Cardiac muscle cell (in vitro differentiated cells and primary cell): ENCODE data around the gene MBNL1. TPM values are rescaled to one million over a fixed set of nuclear protein-coding genes. Genes with fewer than 3 reads are reported as not detected.

Experiments used
- DNase-seq, 2 donors: peaks; one replicate each; pipeline versions ENCODE4 v3.0.0 to v3.0.0-alpha.2; 2010 to 2017; ENCODE audit warnings: low read depth in 1 of 2, low spot score in 1 of 2
- H3K27ac ChIP-seq: fragments of 200-600 bp; sonication (generic); 2 replicates; pipeline ENCODE4 v1.5.1; 2016
- H3K27me3 ChIP-seq: fragments of 200-600 bp; sonication (generic); 2 replicates; pipeline ENCODE4 v1.6.0; 2016; ENCODE audit warnings: control low read depth
- H3K36me3 ChIP-seq: fragments of 200-600 bp; sonication (generic); 2 replicates; pipeline ENCODE4 v1.5.1; 2016; ENCODE audit warnings: control low read depth
- H3K4me1 ChIP-seq: fragments of 200-600 bp; sonication (generic); 2 replicates; pipeline ENCODE4 v1.8.1; 2017; ENCODE audit warnings: low read depth, mild to moderate bottlenecking, mixed run types
- H3K4me3 ChIP-seq: fragments of 200-600 bp; sonication (generic); 2 replicates; pipeline ENCODE4 v1.5.1; 2016; ENCODE audit warnings: mild to moderate bottlenecking
- H3K9me3 ChIP-seq: fragments of 200-600 bp; sonication (generic); 2 replicates; pipeline ENCODE4 v1.5.1; 2017; ENCODE audit warnings: low read depth, mild to moderate bottlenecking, control low read depth
- polyA plus RNA-seq: library from polyadenylated mRNA; unstranded; fragments of >200 nt; fragmentation: Nextera tagmentation; extraction: Ambion mirVana; gene quantifications from 2 replicates; pipeline ENCODE4 v1.2.1, GENCODE V29; 2016
- total RNA-seq: library from RNA; depleted of rRNA; stranded (reverse); fragments of >200 nt; gene quantifications from 2 replicates; pipeline ENCODE4 v1.2.3, GENCODE V29; 2016
- TF ChIP-seq, protein P1 (sequence below): IDR thresholded peaks from 2 replicates; pipeline ENCODE4 v1.5.1; 2012; ENCODE audit warnings: low read depth, mild to moderate bottlenecking, low read length

The MBNL1 gene
- total and polyA plus RNA-seq, 2 experiments from 2014 or later, result 18.1 to 75.1 TPM

DNA sequence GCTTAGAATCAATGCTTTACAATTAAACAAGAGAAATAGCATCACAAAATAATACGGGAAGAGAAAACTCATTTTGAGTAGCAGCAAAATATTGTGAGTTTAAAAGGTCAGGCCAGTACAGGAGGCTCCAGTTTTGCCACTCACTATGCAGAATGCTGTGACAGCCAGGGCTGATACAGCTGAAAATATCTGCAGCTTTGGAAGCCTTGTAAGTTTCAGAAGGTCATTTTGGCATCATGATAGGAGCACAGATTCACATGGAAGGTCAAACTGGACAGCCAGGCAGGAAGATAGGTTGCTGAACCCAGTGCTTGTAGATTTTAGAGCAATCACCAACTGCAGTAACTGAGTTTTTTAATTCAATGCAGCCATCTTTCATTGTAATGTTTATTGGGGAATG lies 14.1 kb downstream of the MBNL1 start:
- DNase-seq, result peak in 1 of 2 donors; percentile 55
- H3K4me1 ChIP-seq, result peaks cover 62% of the 10 kb centered on the region
- no peaks in the 10 kb centered on the region for H3K9me3 ChIP-seq
- H3K27ac ChIP-seq, result peak overlapping the region; percentile 58
- no peak overlapping the region for H3K4me3 ChIP-seq
- TF ChIP-seq, protein P1, sequence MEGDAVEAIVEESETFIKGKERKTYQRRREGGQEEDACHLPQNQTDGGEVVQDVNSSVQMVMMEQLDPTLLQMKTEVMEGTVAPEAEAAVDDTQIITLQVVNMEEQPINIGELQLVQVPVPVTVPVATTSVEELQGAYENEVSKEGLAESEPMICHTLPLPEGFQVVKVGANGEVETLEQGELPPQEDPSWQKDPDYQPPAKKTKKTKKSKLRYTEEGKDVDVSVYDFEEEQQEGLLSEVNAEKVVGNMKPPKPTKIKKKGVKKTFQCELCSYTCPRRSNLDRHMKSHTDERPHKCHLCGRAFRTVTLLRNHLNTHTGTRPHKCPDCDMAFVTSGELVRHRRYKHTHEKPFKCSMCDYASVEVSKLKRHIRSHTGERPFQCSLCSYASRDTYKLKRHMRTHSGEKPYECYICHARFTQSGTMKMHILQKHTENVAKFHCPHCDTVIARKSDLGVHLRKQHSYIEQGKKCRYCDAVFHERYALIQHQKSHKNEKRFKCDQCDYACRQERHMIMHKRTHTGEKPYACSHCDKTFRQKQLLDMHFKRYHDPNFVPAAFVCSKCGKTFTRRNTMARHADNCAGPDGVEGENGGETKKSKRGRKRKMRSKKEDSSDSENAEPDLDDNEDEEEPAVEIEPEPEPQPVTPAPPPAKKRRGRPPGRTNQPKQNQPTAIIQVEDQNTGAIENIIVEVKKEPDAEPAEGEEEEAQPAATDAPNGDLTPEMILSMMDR, result no peak
- H3K36me3 ChIP-seq, result no peaks in the 10 kb centered on the region
- no peaks in the 10 kb centered on the region for H3K27me3 ChIP-seq

DNA sequence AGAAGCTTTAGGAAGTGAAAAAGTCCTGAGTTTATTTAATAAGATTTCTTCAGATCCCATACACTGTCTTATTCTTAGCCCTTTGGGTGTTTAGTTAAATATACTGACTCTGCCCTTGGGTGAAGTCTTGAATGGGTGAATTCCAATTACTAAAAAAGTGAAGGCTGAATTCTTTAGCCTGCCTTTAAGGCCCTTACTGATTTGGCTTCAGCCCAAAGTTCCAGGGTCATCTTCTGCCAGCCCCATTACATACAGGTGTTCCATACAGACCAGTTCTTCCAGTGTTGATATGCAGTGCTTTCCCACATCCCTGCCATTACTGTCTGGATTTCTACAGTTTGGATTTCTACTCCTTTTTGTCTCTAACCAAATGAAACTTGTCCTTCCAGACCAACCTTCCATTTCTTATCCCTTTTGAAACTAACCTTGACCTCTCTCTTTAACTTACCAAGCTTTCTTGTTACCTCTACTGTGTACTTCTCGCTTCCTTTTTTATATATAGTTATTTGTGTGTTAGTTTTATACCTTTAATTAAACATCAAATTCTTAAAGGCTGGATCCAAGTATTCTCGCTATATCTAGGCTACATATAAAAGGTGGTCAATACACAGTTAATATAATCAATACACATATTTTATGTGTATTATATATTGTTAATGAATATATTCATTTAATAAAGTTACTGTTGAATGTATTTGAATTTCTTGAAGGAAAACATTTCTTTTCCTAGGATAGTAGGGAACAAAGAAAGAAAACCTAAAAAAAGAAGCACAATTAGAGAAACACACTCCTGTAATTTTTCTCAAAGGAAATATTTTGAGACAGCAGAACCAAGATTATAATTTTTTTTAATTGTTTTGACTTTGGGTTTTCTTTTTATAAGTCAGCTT lies 15.0 kb downstream of the MBNL1 start:
- peaks cover 55% of the 10 kb centered on the region for H3K4me1 ChIP-seq
- H3K36me3 ChIP-seq, result no peaks in the 10 kb centered on the region
- TF ChIP-seq, protein P1, result no peak
- DNase-seq, result no peak
- no peaks in the 10 kb centered on the region for H3K27me3 ChIP-seq
- no peak overlapping the region for H3K4me3 ChIP-seq
- no peaks in the 10 kb centered on the region for H3K9me3 ChIP-seq
- H3K27ac ChIP-seq, result peak overlapping the region; percentile 58

DNA sequence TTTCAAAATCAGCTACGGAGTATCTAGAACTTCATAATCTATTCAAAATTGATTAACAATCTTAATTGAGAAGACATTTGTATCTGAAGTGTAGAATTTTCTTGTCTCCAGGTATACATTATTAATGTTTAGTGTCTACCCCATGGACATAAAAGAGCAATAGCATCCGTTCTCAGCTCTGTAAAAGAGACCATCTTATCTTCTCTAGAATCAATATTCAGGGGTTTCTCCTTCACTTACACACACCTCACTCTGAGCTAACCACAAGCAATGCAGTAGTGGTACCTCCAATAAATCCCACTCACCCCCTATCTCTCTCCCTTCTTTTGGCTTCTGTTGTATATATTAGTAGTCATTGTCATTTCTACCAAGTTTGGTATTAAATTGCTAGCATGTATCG lies 16.2 kb downstream of the MBNL1 start:
- Histone ChIP-seq H3K4me3 (no peak overlapping the region), H3K27me3 (no peaks in the 10 kb centered on the region)
- TF ChIP-seq, protein P1, result no peak

DNA sequence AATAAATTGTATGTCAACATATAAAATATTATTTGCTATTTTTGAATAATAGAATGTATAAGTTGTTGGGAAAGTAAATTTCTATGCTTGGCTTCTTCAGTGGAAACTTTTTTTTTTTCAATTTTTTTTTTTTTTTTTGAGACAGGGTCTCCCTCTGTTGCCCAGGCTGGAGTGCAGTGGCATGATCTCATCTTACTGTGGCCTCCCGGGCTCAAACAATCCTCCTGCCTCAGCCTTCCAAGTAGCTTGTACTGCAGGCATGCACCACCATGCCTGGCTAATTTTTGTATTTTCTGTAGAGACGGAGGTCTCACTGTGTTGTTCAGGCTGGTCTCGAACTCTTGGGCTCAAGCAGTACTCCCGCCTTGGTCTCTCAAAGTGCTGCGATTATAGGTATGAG lies 16.8 kb downstream of the MBNL1 start:
- no peaks in the 10 kb centered on the region for H3K27me3 ChIP-seq

More for the DNA sequence above, 16.2 kb downstream of the MBNL1 start:
- peaks cover 49% of the 10 kb centered on the region for H3K4me1 ChIP-seq
- no peaks in the 10 kb centered on the region for H3K36me3 ChIP-seq
- no peak overlapping the region for H3K27ac ChIP-seq
- DNase-seq, result no peak
- H3K9me3 ChIP-seq, result no peaks in the 10 kb centered on the region

DNA sequence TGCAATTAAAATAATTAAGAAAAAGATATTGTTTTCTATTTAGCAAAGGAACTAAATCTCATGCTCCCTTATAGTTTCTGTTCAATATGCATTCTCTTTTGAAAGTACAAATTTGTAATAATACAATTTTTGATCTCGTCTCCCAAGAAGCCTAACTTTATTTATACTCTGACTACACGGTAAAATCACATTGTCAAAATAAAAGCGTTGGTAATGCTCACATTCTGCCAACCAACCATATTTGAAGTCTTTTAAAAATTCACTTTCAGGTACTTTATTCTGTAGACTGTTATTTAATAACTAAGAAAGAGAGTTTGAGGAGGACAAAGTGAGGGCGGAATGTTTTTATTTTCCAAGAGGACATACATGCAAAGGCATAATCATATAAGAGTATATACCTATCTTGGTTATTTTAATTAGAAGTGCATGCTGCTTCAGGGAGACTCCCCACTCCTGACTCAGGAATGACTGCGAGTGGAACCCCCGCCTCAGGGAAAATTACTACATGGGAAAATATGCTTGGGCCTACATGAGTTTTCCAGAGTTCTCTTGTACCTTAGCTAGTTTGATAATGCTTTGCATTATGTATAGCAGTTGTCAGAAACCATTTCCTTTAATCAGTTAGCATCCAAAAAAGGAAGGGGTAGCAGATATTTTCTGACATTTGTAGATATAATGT lies 19.3 kb downstream of the MBNL1 start:
- Histone ChIP-seq H3K36me3 (no peaks in the 10 kb centered on the region), H3K4me1 (peaks cover 18% of the 10 kb centered on the region), H3K9me3 (no peaks in the 10 kb centered on the region), H3K27me3 (no peaks in the 10 kb centered on the region), H3K4me3 (no peak overlapping the region), H3K27ac (no peak overlapping the region)
- TF ChIP-seq, protein P1, result no peak
- DNase-seq, result no peak

More for the DNA sequence above, 16.8 kb downstream of the MBNL1 start:
- Histone ChIP-seq H3K4me1 (peaks cover 43% of the 10 kb centered on the region), H3K9me3 (no peaks in the 10 kb centered on the region), H3K36me3 (no peaks in the 10 kb centered on the region), H3K4me3 (no peak overlapping the region), H3K27ac (no peak overlapping the region)
- DNase-seq, result no peak
- TF ChIP-seq, protein P1, result no peak
